HEK293T (cell line): ENCODE measurements around the gene LRRC74A.

Experiments used
- ARNT ChIP-seq: fragments of 450-650 bp; IDR thresholded peaks from 2 replicates; pipeline ENCODE4 v1.6.1; 2017; ENCODE audit warnings: mild to moderate bottlenecking
- BHLHE40 ChIP-seq: fragments of 450-650 bp; IDR thresholded peaks from 2 replicates; pipeline ENCODE4 v1.6.1; 2016; ENCODE audit warnings: mild to moderate bottlenecking, moderate library complexity, borderline replicate concordance
- ELF4 ChIP-seq: fragments of 450-650 bp; IDR thresholded peaks from 2 replicates; pipeline ENCODE4 v1.6.1; 2017; ENCODE audit warnings: antibody characterized with exemption
- FOXA1 ChIP-seq: fragments of 450-650 bp; IDR thresholded peaks from 2 replicates; pipeline ENCODE4 v1.6.1; 2016; ENCODE audit warnings: mild to moderate bottlenecking
- FOXK2 ChIP-seq: fragments of 450-650 bp; IDR thresholded peaks from 2 replicates; pipeline ENCODE4 v1.6.1; 2016; ENCODE audit warnings: mild to moderate bottlenecking
- FOXM1 ChIP-seq: fragments of 450-650 bp; IDR thresholded peaks from 2 replicates; pipeline ENCODE4 v1.6.1; 2017; ENCODE audit warnings: mild to moderate bottlenecking, borderline replicate concordance
- HDGF ChIP-seq: fragments of 450-650 bp; IDR thresholded peaks from 2 replicates; pipeline ENCODE4 v1.6.1; 2017; ENCODE audit warnings: antibody characterized with exemption, borderline replicate concordance
- L3MBTL2 ChIP-seq: fragments of 450-650 bp; conservative IDR thresholded peaks from 2 replicates; pipeline ENCODE4 v1.6.1; 2016; ENCODE audit warnings: mild to moderate bottlenecking
- LEF1 ChIP-seq: fragments of 450-650 bp; IDR thresholded peaks from 2 replicates; pipeline ENCODE4 v1.6.1; 2017; ENCODE audit warnings: mild to moderate bottlenecking, borderline replicate concordance
- NFRKB ChIP-seq: fragments of 450-650 bp; IDR thresholded peaks from 2 replicates; pipeline ENCODE4 v1.6.1; 2016; ENCODE audit warnings: mild to moderate bottlenecking, moderate library complexity
- SP1 ChIP-seq: fragments of 450-650 bp; IDR thresholded peaks from 2 replicates; pipeline ENCODE4 v1.6.1; 2017
- SUZ12 ChIP-seq: fragments of 450-650 bp; IDR thresholded peaks from 2 replicates; pipeline ENCODE4 v1.6.1; 2016; ENCODE audit warnings: mild to moderate bottlenecking
- ZNF384 ChIP-seq: fragments of 450-650 bp; IDR thresholded peaks from 2 replicates; pipeline ENCODE4 v1.6.1; 2016
- TF ChIP-seq, protein P1 (sequence below): fragments of 450-650 bp; IDR thresholded peaks from 2 replicates; pipeline ENCODE4 v1.6.1; 2016

- no peak for TF ChIP-seq FOXM1
- TF ChIP-seq SP1: no peak
- TF ChIP-seq NFRKB: no peak
- TF ChIP-seq ZNF384: no peak
- no peak for TF ChIP-seq BHLHE40
- no peak for TF ChIP-seq SUZ12
- TF ChIP-seq, protein P1, sequence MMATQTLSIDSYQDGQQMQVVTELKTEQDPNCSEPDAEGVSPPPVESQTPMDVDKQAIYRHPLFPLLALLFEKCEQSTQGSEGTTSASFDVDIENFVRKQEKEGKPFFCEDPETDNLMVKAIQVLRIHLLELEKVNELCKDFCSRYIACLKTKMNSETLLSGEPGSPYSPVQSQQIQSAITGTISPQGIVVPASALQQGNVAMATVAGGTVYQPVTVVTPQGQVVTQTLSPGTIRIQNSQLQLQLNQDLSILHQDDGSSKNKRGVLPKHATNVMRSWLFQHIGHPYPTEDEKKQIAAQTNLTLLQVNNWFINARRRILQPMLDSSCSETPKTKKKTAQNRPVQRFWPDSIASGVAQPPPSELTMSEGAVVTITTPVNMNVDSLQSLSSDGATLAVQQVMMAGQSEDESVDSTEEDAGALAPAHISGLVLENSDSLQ: no peak
- no peak for TF ChIP-seq HDGF
- no peak for TF ChIP-seq ELF4
- TF ChIP-seq ARNT: no peak
- no peak for TF ChIP-seq FOXA1
- TF ChIP-seq FOXK2: no peak
- TF ChIP-seq L3MBTL2: no peak
- no peak for TF ChIP-seq LEF1
These were observed 49.9 kb downstream of the LRRC74A start for GRCh38 chr14:76876076-76876475.
